OCI-LY3 (cell line): ENCODE results near the gene ANKUB1.
"Not testable (repeated sequence)": the region's sequence is repeated elsewhere in the genome, so short reads cannot be mapped to it uniquely, and the experiment has no call there.

ENCODE experiments used
- H2AFZ ChIP-seq: fragments of 200-600, 300-600 bp; shearing (Covaris generic); 2 replicates; pipeline ENCODE4 v1.6.0; 2014; ENCODE audit warnings: antibody characterized with exemption, low read depth, low read length
- H3K27ac ChIP-seq: fragments of 200-600, 300-600 bp; sonication (generic); 2 replicates; pipeline ENCODE4 v1.5.1; 2014; ENCODE audit warnings: mild to moderate bottlenecking, low read length, moderate library complexity, mixed read lengths
- H3K27me3 ChIP-seq: fragments of 200-600, 300-600 bp; sonication (generic); 2 replicates; pipeline ENCODE4 v1.6.1; 2014; ENCODE audit warnings: low read depth, low read length, mixed read lengths
- H3K36me3 ChIP-seq: fragments of 200-600, 300-600 bp; sonication (generic); replicated peaks from 2 replicates; pipeline ENCODE3; 2014; ENCODE audit warnings: low read depth, low read length, mixed read lengths
- H3K4me1 ChIP-seq: fragments of 300-600, 200-600 bp; sonication (generic); 2 replicates; pipeline ENCODE4 v1.6.1; 2014; ENCODE audit warnings: low read length, mixed read lengths
- H3K4me2 ChIP-seq: fragments of 200-600, 300-600 bp; sonication (generic); 2 replicates; pipeline ENCODE4 v1.6.1; 2014; ENCODE audit warnings: low read length, mixed read lengths
- H3K4me3 ChIP-seq: fragments of 300-600, 200-600 bp; sonication (generic); 2 replicates; pipeline ENCODE4 v1.5.1; 2014; ENCODE audit warnings: antibody characterized with exemption, mild to moderate bottlenecking, low read length, moderate library complexity
- H3K79me2 ChIP-seq: fragments of 300-600, 200-600 bp; shearing (Covaris generic); 2 replicates; pipeline ENCODE4 v1.6.1; 2014; ENCODE audit warnings: mild to moderate bottlenecking, low read length, mixed read lengths
- H3K9ac ChIP-seq: fragments of 300-600, 200-600 bp; shearing (Covaris generic); 2 replicates; pipeline ENCODE4 v1.6.0; 2014; ENCODE audit warnings: mild to moderate bottlenecking, low read length, moderate library complexity
- H3K9me3 ChIP-seq: fragments of 200-600, 300-600 bp; shearing (Covaris generic); 2 replicates; pipeline ENCODE4 v1.6.1; 2014; ENCODE audit warnings: low read length, mixed read lengths; ENCODE audit not compliant: insufficient read depth
- H4K20me1 ChIP-seq: fragments of 200-600, 300-600 bp; sonication (generic); 2 replicates; pipeline ENCODE4 v1.6.1; 2016; ENCODE audit warnings: low read length, mixed read lengths; ENCODE audit not compliant: insufficient read depth
- CTCF ChIP-seq: fragments of 200-600, 300-600 bp; sonication (generic); IDR thresholded peaks from 2 replicates; pipeline ENCODE4 v1.5.1; 2014; ENCODE audit warnings: antibody characterized with exemption, low read length, low read depth
- EZH2phosphoT487 ChIP-seq: fragments of 200-600 bp; shearing (Covaris generic); IDR thresholded peaks from 2 replicates; pipeline ENCODE4 v1.6.1; 2018; ENCODE audit warnings: antibody characterized with exemption, mixed run types, low read depth

Gene ANKUB1

DNA sequence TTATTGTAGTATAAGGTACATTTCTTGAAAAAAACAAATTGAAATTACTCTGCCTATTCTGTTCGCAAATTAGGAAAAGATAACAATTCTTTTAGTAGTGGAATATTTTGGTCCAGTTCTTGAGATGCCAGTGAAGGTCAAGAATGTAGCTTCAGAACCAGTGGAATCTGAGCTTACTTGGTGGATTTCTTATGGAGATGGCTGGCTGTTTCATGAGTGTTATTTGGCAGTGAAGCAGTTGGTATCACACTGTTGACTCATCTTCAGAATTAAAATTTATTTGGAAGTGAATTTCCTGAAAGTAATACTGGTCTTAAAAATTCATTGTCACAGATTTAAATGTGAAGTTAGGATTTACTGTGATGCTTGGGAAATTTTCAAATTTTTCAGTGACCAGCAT, 39.7 kb upstream of the ANKUB1 start:
- H2AFZ ChIP-seq = no peak overlapping the region
- no peak overlapping the region for H3K9ac ChIP-seq
- TF ChIP-seq EZH2phosphoT487 (no peak), CTCF (no peak)
- no peaks in the 10 kb centered on the region for H4K20me1 ChIP-seq
- peaks cover 46% of the 10 kb centered on the region for H3K9me3 ChIP-seq
- H3K27ac ChIP-seq = no peak overlapping the region
- peaks cover 72% of the 10 kb centered on the region for H3K79me2 ChIP-seq
- H3K4me2 ChIP-seq = no peak overlapping the region
- H3K4me1 ChIP-seq = no peaks in the 10 kb centered on the region
- no peaks in the 10 kb centered on the region for H3K27me3 ChIP-seq
- H3K4me3 ChIP-seq = no peak overlapping the region
- peaks cover 40% of the 10 kb centered on the region for H3K36me3 ChIP-seq

- peaks cover 39% of the 10 kb centered on the region for H3K36me3 ChIP-seq
- H3K9me3 ChIP-seq = peaks cover 45% of the 10 kb centered on the region
- H3K79me2 ChIP-seq = peaks cover 77% of the 10 kb centered on the region
- H3K27me3 ChIP-seq = no peaks in the 10 kb centered on the region
- H2AFZ ChIP-seq = no peak overlapping the region
- no peaks in the 10 kb centered on the region for H3K4me1 ChIP-seq
- no peak overlapping the region for H3K4me2 ChIP-seq
- no peaks in the 10 kb centered on the region for H4K20me1 ChIP-seq
- H3K4me3 ChIP-seq = no peak overlapping the region
- TF ChIP-seq CTCF = no peak
- H3K27ac ChIP-seq = no peak overlapping the region
- H3K9ac ChIP-seq = no peak overlapping the region
These were observed 39.0 kb upstream of the ANKUB1 start for GRCh38 chr3:149831321-149831720.

- no peaks in the 10 kb centered on the region for H3K4me1 ChIP-seq
- TF ChIP-seq CTCF = no peak
- TF ChIP-seq EZH2phosphoT487 = no peak
- H4K20me1 ChIP-seq = peaks cover 2% of the 10 kb centered on the region; the same call in 1 of the 2 replicates
- no peaks in the 10 kb centered on the region for H3K27me3 ChIP-seq
- peaks cover 45% of the 10 kb centered on the region for H3K9me3 ChIP-seq
- peaks cover 39% of the 10 kb centered on the region for H3K36me3 ChIP-seq
- H3K79me2 ChIP-seq = peaks cover 78% of the 10 kb centered on the region
- H3K4me2 ChIP-seq = no peak overlapping the region
- H2AFZ ChIP-seq = no peak overlapping the region
- no peak overlapping the region for H3K9ac ChIP-seq
- H3K4me3 ChIP-seq = no peak overlapping the region
- no peak overlapping the region for H3K27ac ChIP-seq
These were observed 38.5 kb upstream of the ANKUB1 start for GRCh38 chr3:149830902-149831301.

DNA sequence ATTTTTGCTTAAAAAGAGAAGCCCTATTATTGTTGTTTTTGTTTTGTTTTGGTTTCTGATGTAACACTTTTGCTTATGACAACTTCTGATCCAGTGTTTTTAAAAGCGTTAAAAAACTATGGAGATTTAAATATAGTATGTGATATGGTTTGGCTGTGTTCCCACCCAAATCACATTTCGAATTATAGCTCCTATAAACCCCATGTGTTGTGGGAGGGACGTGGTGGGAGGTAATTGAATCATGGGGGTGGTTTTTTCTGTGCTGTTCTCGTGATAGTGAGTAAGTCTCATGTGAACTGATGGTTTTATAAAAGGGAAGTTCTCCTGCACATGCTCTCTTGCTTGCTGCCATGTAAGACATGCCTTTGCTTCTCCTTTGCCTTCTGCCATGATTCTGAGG, 37.3 kb upstream of the ANKUB1 start:
- peaks cover 78% of the 10 kb centered on the region for H3K79me2 ChIP-seq
- not testable (repeated sequence) for H2AFZ ChIP-seq, H3K27me3 ChIP-seq, H4K20me1 ChIP-seq, H3K27ac ChIP-seq, H3K4me2 ChIP-seq, H3K4me3 ChIP-seq, H3K4me1 ChIP-seq, H3K9ac ChIP-seq
- peaks cover 42% of the 10 kb centered on the region for H3K9me3 ChIP-seq
- peaks cover 36% of the 10 kb centered on the region for H3K36me3 ChIP-seq

- Histone ChIP-seq H3K79me2 (peaks cover 78% of the 10 kb centered on the region), H3K9me3 (peaks cover 30% of the 10 kb centered on the region), H4K20me1 (peaks cover 8% of the 10 kb centered on the region), H3K36me3 (peaks cover 36% of the 10 kb centered on the region), H2AFZ (no peak overlapping the region), H3K27me3 (no peaks in the 10 kb centered on the region), H3K27ac (no peak overlapping the region), H3K4me3 (no peak overlapping the region), H3K4me2 (no peak overlapping the region), H3K4me1 (no peaks in the 10 kb centered on the region), H3K9ac (no peak overlapping the region)
- TF ChIP-seq EZH2phosphoT487 (no peak), CTCF (no peak)
These were observed 36.0 kb upstream of the ANKUB1 start for GRCh38 chr3:149828390-149828789.
